ENCODE data around the gene ODAM. TPM values are rescaled to one million over a fixed set of nuclear protein-coding genes. Genes with fewer than 3 reads are reported as not detected.
A peak's percentile ranks its signal among the peaks of the same experiment; 100 is the strongest.
"Not testable (repeated sequence)": the region's sequence is repeated elsewhere in the genome, so short reads cannot be mapped to it uniquely, and the experiment has no call there.

Gene ODAM
- total RNA-seq, 1 donor from 2014 or later = not detected

GRCh38 chr4:70239131-70239883 is 43.8 kb downstream of the ODAM start:
- Mint-ChIP-seq H3K27ac (ENCODE audit: unreplicated experiment) (no peak overlapping the region), H3K9me3 (ENCODE audit: unreplicated experiment) (no peaks in the 10 kb centered on the region), H3K27me3 (ENCODE audit: low read depth, unreplicated experiment) (no peaks in the 10 kb centered on the region), H3K4me1 (ENCODE audit: low read depth, unreplicated experiment) (peaks cover 23% of the 10 kb centered on the region), H3K4me3 (ENCODE audit: unreplicated experiment) (no peak overlapping the region), H3K36me3 (ENCODE audit: low read depth, unreplicated experiment) (no peaks in the 10 kb centered on the region)
- H3K4me3 ChIP-seq (ENCODE audit: insufficient read depth, low read depth, low read length) = no peak overlapping the region
- H3K4me1 ChIP-seq (ENCODE audit: insufficient read depth, low read length) = no peaks in the 10 kb centered on the region
- H3K79me2 ChIP-seq (ENCODE audit: insufficient read depth, low read length) = no peaks in the 10 kb centered on the region
- H3K4me2 ChIP-seq (ENCODE audit: low read length) = no peak overlapping the region
- no peak overlapping the region for H2AFZ ChIP-seq (ENCODE audit: low read depth, low read length)
- H3K9ac ChIP-seq (ENCODE audit: low read length) = no peak overlapping the region
- H3K27ac ChIP-seq (ENCODE audit: low read depth, low read length) = no peak overlapping the region
- TF ChIP-seq CTCF (IDR thresholded peaks at IDR 0.05; ENCODE audit: insufficient read depth, low read depth, low read length) = no peak
- no peak for TF ChIP-seq EZH2 (IDR thresholded peaks at IDR 0.05; ENCODE audit: insufficient read depth, low read length)
- no peaks in the 10 kb centered on the region for H4K20me1 ChIP-seq (ENCODE audit: insufficient read depth, low read length)
- H3K36me3 ChIP-seq (ENCODE audit: insufficient read depth, low read length) = no peaks in the 10 kb centered on the region
- H3K9me3 ChIP-seq (ENCODE audit: insufficient read depth, low read depth, low read length) = no peaks in the 10 kb centered on the region
- no peaks in the 10 kb centered on the region for H3K27me3 ChIP-seq (ENCODE audit: insufficient read depth, low read length)
- FAIRE-seq = no peak
- no peak for DNase-seq (ENCODE audit: low read depth)

- H3K27ac Mint-ChIP-seq (ENCODE audit: unreplicated experiment) = no peak overlapping the region
- peaks cover 23% of the 10 kb centered on the region for H3K4me1 Mint-ChIP-seq (ENCODE audit: low read depth, unreplicated experiment)
- no peaks in the 10 kb centered on the region for H3K36me3 ChIP-seq (ENCODE audit: insufficient read depth, low read length)
- H3K27me3 Mint-ChIP-seq (ENCODE audit: low read depth, unreplicated experiment) = no peaks in the 10 kb centered on the region
- H3K4me2 ChIP-seq (ENCODE audit: low read length) = no peak overlapping the region
- no peak overlapping the region for H3K9ac ChIP-seq (ENCODE audit: low read length)
- H3K36me3 Mint-ChIP-seq (ENCODE audit: low read depth, unreplicated experiment) = no peaks in the 10 kb centered on the region
- DNase-seq (ENCODE audit: low read depth) = peak; percentile 20
- H3K9me3 Mint-ChIP-seq (ENCODE audit: unreplicated experiment) = no peaks in the 10 kb centered on the region
- FAIRE-seq = no peak
- H2AFZ ChIP-seq (ENCODE audit: low read depth, low read length) = no peak overlapping the region
- H3K27me3 ChIP-seq (ENCODE audit: insufficient read depth, low read length) = no peaks in the 10 kb centered on the region
- no peak for TF ChIP-seq EZH2 (IDR thresholded peaks at IDR 0.05; ENCODE audit: insufficient read depth, low read length)
- TF ChIP-seq CTCF (IDR thresholded peaks at IDR 0.05; ENCODE audit: insufficient read depth, low read depth, low read length) = no peak
- no peaks in the 10 kb centered on the region for H3K9me3 ChIP-seq (ENCODE audit: insufficient read depth, low read depth, low read length)
- no peaks in the 10 kb centered on the region for H4K20me1 ChIP-seq (ENCODE audit: insufficient read depth, low read length)
- H3K27ac ChIP-seq (ENCODE audit: low read depth, low read length) = no peak overlapping the region
- H3K79me2 ChIP-seq (ENCODE audit: insufficient read depth, low read length) = no peaks in the 10 kb centered on the region
- no peaks in the 10 kb centered on the region for H3K4me1 ChIP-seq (ENCODE audit: insufficient read depth, low read length)
- no peak overlapping the region for H3K4me3 ChIP-seq (ENCODE audit: insufficient read depth, low read depth, low read length)
- no peak overlapping the region for H3K4me3 Mint-ChIP-seq (ENCODE audit: unreplicated experiment)
Measured at GRCh38 chr4:70239884-70240591, 44.5 kb downstream of the ODAM start.

- not testable (repeated sequence) for H3K9me3 Mint-ChIP-seq (ENCODE audit: unreplicated experiment); H2AFZ ChIP-seq (ENCODE audit: low read depth, low read length); DNase-seq (ENCODE audit: low read depth); H3K9ac ChIP-seq (ENCODE audit: low read length); H3K79me2 ChIP-seq (ENCODE audit: insufficient read depth, low read length); H3K27me3 ChIP-seq (ENCODE audit: insufficient read depth, low read length); H3K4me3 Mint-ChIP-seq (ENCODE audit: unreplicated experiment); H3K4me3 ChIP-seq (ENCODE audit: insufficient read depth, low read depth, low read length); H3K4me1 ChIP-seq (ENCODE audit: insufficient read depth, low read length); H3K36me3 Mint-ChIP-seq (ENCODE audit: low read depth, unreplicated experiment); H3K9me3 ChIP-seq (ENCODE audit: insufficient read depth, low read depth, low read length); H3K4me2 ChIP-seq (ENCODE audit: low read length); H3K27ac Mint-ChIP-seq (ENCODE audit: unreplicated experiment); H3K27ac ChIP-seq (ENCODE audit: low read depth, low read length); H3K36me3 ChIP-seq (ENCODE audit: insufficient read depth, low read length); FAIRE-seq; H4K20me1 ChIP-seq (ENCODE audit: insufficient read depth, low read length); H3K27me3 Mint-ChIP-seq (ENCODE audit: low read depth, unreplicated experiment)
- H3K4me1 Mint-ChIP-seq (ENCODE audit: low read depth, unreplicated experiment) = peaks cover 20% of the 10 kb centered on the region
Measured at GRCh38 chr4:70242297-70242696, 46.8 kb downstream of the ODAM start, which contains the start of gene CSN3. Gene CSN3 (plus strand): TSS chr4:70242597. CDS start chr4:70244820, 2,223 bp downstream.
